HAP-1 (cell line): Measurements from ENCODE around the gene SEMA4A.

Source experiments
- DNase-seq, 2 experiments: peaks; one replicate each; pipeline ENCODE4 v3.0.0-alpha.2; 2016 to 2020; ENCODE audit warnings: low spot score in 2 of 2
- H3K27me3 ChIP-seq: fragments of 250-450 bp; sonication (Bioruptor Pico); 2 replicates; pipeline ENCODE4 v1.5.1; 2020; ENCODE audit warnings: low read depth, mild to moderate bottlenecking, moderate library complexity
- H3K36me3 ChIP-seq: fragments of 250-450 bp; sonication (Bioruptor Pico); replicated peaks from 2 replicates; pipeline ENCODE4 v1.5.1; 2020; ENCODE audit warnings: mild to moderate bottlenecking
- H3K4me1 ChIP-seq: fragments of 250-450 bp; sonication (Bioruptor Pico); 2 replicates; pipeline ENCODE4 v1.5.1; 2020; ENCODE audit warnings: mild to moderate bottlenecking
- H3K4me3 ChIP-seq: fragments of 250-450 bp; sonication (Bioruptor Pico); 2 replicates; pipeline ENCODE4 v1.5.1; 2020; ENCODE audit warnings: mild to moderate bottlenecking, moderate library complexity
- H3K9me3 ChIP-seq: fragments of 250-450 bp; sonication (Bioruptor Pico); 2 replicates; pipeline ENCODE4 v1.5.1; 2020; ENCODE audit warnings: mild to moderate bottlenecking, moderate library complexity
- in situ Hi-C: fragments of 300-500 bp; cut with MboI; formaldehyde crosslinking; loops from 3 replicates; pipeline ENCODE4 v1.14.3; 2020; ENCODE audit warnings: low sequenced_read_pairs, inconsistent platforms, mixed read lengths

The SEMA4A gene

GRCh38 chr1:156150333-156151011 is 2.9 kb upstream of the SEMA4A start:
- Histone ChIP-seq H3K4me1 (peaks cover 10% of the 10 kb centered on the region), H3K4me3 (no peak overlapping the region), H3K36me3 (no peaks in the 10 kb centered on the region), H3K27me3 (no peaks in the 10 kb centered on the region), H3K9me3 (no peaks in the 10 kb centered on the region)
- no peak for DNase-seq
- in situ Hi-C loops = no loop called here

GRCh38 chr1:156151093-156151688 is 2.2 kb upstream of the SEMA4A start:
- H3K4me3 ChIP-seq = no peak overlapping the region
- DNase-seq = no peak
- no peaks in the 10 kb centered on the region for H3K36me3 ChIP-seq
- in situ Hi-C loops = no loop called here
- H3K4me1 ChIP-seq = peaks cover 8% of the 10 kb centered on the region
- no peaks in the 10 kb centered on the region for H3K9me3 ChIP-seq
- no peaks in the 10 kb centered on the region for H3K27me3 ChIP-seq

- no peak for DNase-seq
- in situ Hi-C loops = no loop called here
Measured at GRCh38 chr1:156152628-156153027, 757 bp upstream of the SEMA4A start.

GRCh38 chr1:156154317-156154749 is 948 bp downstream of the SEMA4A start:
- Histone ChIP-seq H3K36me3 (no peaks in the 10 kb centered on the region), H3K27me3 (no peaks in the 10 kb centered on the region), H3K4me3 (no peak overlapping the region), H3K9me3 (no peaks in the 10 kb centered on the region), H3K4me1 (no peaks in the 10 kb centered on the region)
- no peak for DNase-seq
- in situ Hi-C loops = no loop called here

More at GRCh38 chr1:156152628-156153027, 757 bp upstream of the SEMA4A start:
- H3K4me3 ChIP-seq = no peak overlapping the region
- no peaks in the 10 kb centered on the region for H3K27me3 ChIP-seq
- no peaks in the 10 kb centered on the region for H3K4me1 ChIP-seq
- no peaks in the 10 kb centered on the region for H3K9me3 ChIP-seq
- H3K36me3 ChIP-seq = no peaks in the 10 kb centered on the region

- in situ Hi-C loops = no loop called here
- no peak overlapping the region for H3K4me3 ChIP-seq
- no peaks in the 10 kb centered on the region for H3K9me3 ChIP-seq
- no peaks in the 10 kb centered on the region for H3K36me3 ChIP-seq
- no peak for DNase-seq
- no peaks in the 10 kb centered on the region for H3K4me1 ChIP-seq
- no peaks in the 10 kb centered on the region for H3K27me3 ChIP-seq
Measured at GRCh38 chr1:156155756-156156510, 2.5 kb downstream of the SEMA4A start.

GRCh38 chr1:156157506-156157905 is 4.1 kb downstream of the SEMA4A start:
- H3K4me1 ChIP-seq = no peaks in the 10 kb centered on the region
- no peak for DNase-seq
- no peak overlapping the region for H3K4me3 ChIP-seq
- no peaks in the 10 kb centered on the region for H3K27me3 ChIP-seq
- in situ Hi-C loops = no loop called here
- H3K9me3 ChIP-seq = no peaks in the 10 kb centered on the region
- H3K36me3 ChIP-seq = no peaks in the 10 kb centered on the region

GRCh38 chr1:156157966-156158365 is 4.6 kb downstream of the SEMA4A start:
- H3K9me3 ChIP-seq = no peaks in the 10 kb centered on the region
- in situ Hi-C loops = no loop called here
- no peak for DNase-seq
- H3K36me3 ChIP-seq = no peaks in the 10 kb centered on the region
- H3K4me3 ChIP-seq = no peak overlapping the region
- H3K27me3 ChIP-seq = no peaks in the 10 kb centered on the region
- no peaks in the 10 kb centered on the region for H3K4me1 ChIP-seq

- in situ Hi-C loops = no loop called here
- Histone ChIP-seq H3K4me1 (no peaks in the 10 kb centered on the region), H3K36me3 (no peaks in the 10 kb centered on the region), H3K4me3 (no peak overlapping the region), H3K27me3 (no peaks in the 10 kb centered on the region), H3K9me3 (peaks cover 2% of the 10 kb centered on the region; the same call in 1 of the 2 replicates)
- no peak for DNase-seq
Measured at GRCh38 chr1:156160000-156160742, 6.8 kb downstream of the SEMA4A start.

- Histone ChIP-seq H3K27me3 (no peaks in the 10 kb centered on the region), H3K4me3 (no peak overlapping the region), H3K36me3 (no peaks in the 10 kb centered on the region), H3K4me1 (no peaks in the 10 kb centered on the region), H3K9me3 (peaks cover 2% of the 10 kb centered on the region; the same call in 1 of the 2 replicates)
- in situ Hi-C loops = no loop called here
- DNase-seq = no peak
Measured at GRCh38 chr1:156160743-156161171, 7.4 kb downstream of the SEMA4A start.

- Histone ChIP-seq H3K9me3 (peaks cover 2% of the 10 kb centered on the region; the same call in 1 of the 2 replicates), H3K4me3 (no peak overlapping the region), H3K27me3 (no peaks in the 10 kb centered on the region), H3K36me3 (no peaks in the 10 kb centered on the region), H3K4me1 (peaks cover 5% of the 10 kb centered on the region)
- no peak for DNase-seq
- in situ Hi-C loops = no loop called here
Measured at GRCh38 chr1:156162430-156163037, 9.1 kb downstream of the SEMA4A start.

- in situ Hi-C loops = no loop called here
- Histone ChIP-seq H3K9me3 (peaks cover 2% of the 10 kb centered on the region; the same call in 1 of the 2 replicates), H3K4me3 (no peak overlapping the region), H3K27me3 (no peaks in the 10 kb centered on the region), H3K4me1 (peaks cover 13% of the 10 kb centered on the region), H3K36me3 (no peaks in the 10 kb centered on the region)
- no peak for DNase-seq
Measured at GRCh38 chr1:156163712-156164111, 10.3 kb downstream of the SEMA4A start.

GRCh38 chr1:156164125-156164831 is 10.9 kb downstream of the SEMA4A start:
- Histone ChIP-seq H3K4me1 (peaks cover 13% of the 10 kb centered on the region), H3K9me3 (peaks cover 2% of the 10 kb centered on the region; the same call in 1 of the 2 replicates), H3K4me3 (no peak overlapping the region), H3K36me3 (no peaks in the 10 kb centered on the region), H3K27me3 (no peaks in the 10 kb centered on the region)
- no peak for DNase-seq
- in situ Hi-C loops = no loop called here

GRCh38 chr1:156165083-156165482 is 11.7 kb downstream of the SEMA4A start:
- DNase-seq = no peak
- in situ Hi-C loops = no loop called here
- peaks cover 2% of the 10 kb centered on the region; the same call in 1 of the 2 replicates for H3K9me3 ChIP-seq
- peaks cover 13% of the 10 kb centered on the region for H3K4me1 ChIP-seq
- no peak overlapping the region for H3K4me3 ChIP-seq
- H3K36me3 ChIP-seq = no peaks in the 10 kb centered on the region
- H3K27me3 ChIP-seq = no peaks in the 10 kb centered on the region
